A172 (cell line): ENCODE results near the gene RDX. TPM values are rescaled to one million over a fixed set of nuclear protein-coding genes. Genes with fewer than 3 reads are reported as not detected.
"Not testable (repeated sequence)": the region's sequence is repeated elsewhere in the genome, so short reads cannot be mapped to it uniquely, and the experiment has no call there.

Source experiments
- DNase-seq: peaks from one replicate; pipeline ENCODE4 v3.0.0-alpha.2; 2015; ENCODE audit warnings: low spot score
- total RNA-seq: library from RNA; depleted of rRNA; stranded (reverse); fragments of >200 nt; shearing (Covaris generic); gene quantifications from 2 replicates; pipeline ENCODE4 v1.2.3, GENCODE V29; 2014; rRNA removed

RDX gene
- 69.4 and 133 TPM in 2 replicates for total RNA-seq

GRCh38 chr11:110296226-110297075 lies at the start of gene RDX:
TSS of gene RDX (minus strand) at chr11:110296614. CDS start at chr11:110279692, 16,922 bp downstream.
- DNase-seq, result peak; percentile 62

- no peak for DNase-seq
Measured at GRCh38 chr11:110345743-110346142, 49.3 kb upstream of the RDX start.

- no peak for DNase-seq
Measured at GRCh38 chr11:110340436-110340835, 44.0 kb upstream of the RDX start.

GRCh38 chr11:110339456-110340250 lies 43.2 kb upstream of the RDX start:
- no peak for DNase-seq

GRCh38 chr11:110338684-110339083 lies 42.3 kb upstream of the RDX start:
- no peak for DNase-seq

- peak; percentile 78 for DNase-seq
Measured at GRCh38 chr11:110337570-110338193, 41.3 kb upstream of the RDX start.

GRCh38 chr11:110336054-110336453 lies 39.6 kb upstream of the RDX start:
- no peak for DNase-seq

GRCh38 chr11:110335358-110335757 lies 38.9 kb upstream of the RDX start:
- DNase-seq, result no peak

GRCh38 chr11:110331626-110332025 lies 35.2 kb upstream of the RDX start:
- DNase-seq, result no peak

GRCh38 chr11:110329445-110329844 lies 33.0 kb upstream of the RDX start:
- no peak for DNase-seq

GRCh38 chr11:110327508-110327907 lies 31.1 kb upstream of the RDX start:
- no peak for DNase-seq

- DNase-seq, result no peak
Measured at GRCh38 chr11:110323786-110324185, 27.4 kb upstream of the RDX start.

GRCh38 chr11:110319501-110319900 lies 23.1 kb upstream of the RDX start:
- no peak for DNase-seq

GRCh38 chr11:110318638-110319404 lies 22.4 kb upstream of the RDX start:
- DNase-seq, result no peak

GRCh38 chr11:110317516-110317932 lies 21.1 kb upstream of the RDX start:
- no peak for DNase-seq

GRCh38 chr11:110314366-110315095 lies 18.1 kb upstream of the RDX start:
- DNase-seq, result no peak

- DNase-seq, result no peak
Measured at GRCh38 chr11:110312670-110313069, 16.3 kb upstream of the RDX start.

GRCh38 chr11:110311783-110312579 lies 15.6 kb upstream of the RDX start:
- DNase-seq, result no peak

GRCh38 chr11:110308071-110308470 lies 11.7 kb upstream of the RDX start:
- no peak for DNase-seq

GRCh38 chr11:110306019-110306388 lies 9.6 kb upstream of the RDX start:
- not testable (repeated sequence) for DNase-seq
